ACC112 (cell line): ENCODE measurements around the gene SMIM45.

Source experiments
- H2AFZ ChIP-seq: fragments of 200-600 bp; sonication (generic); one replicate; pipeline ENCODE4 v1.6.0; 2017; ENCODE audit warnings: antibody characterized with exemption, low read length; ENCODE audit not compliant: unreplicated experiment
- H3K27ac ChIP-seq: fragments of 200-600 bp; sonication (generic); 2 replicates; pipeline ENCODE4 v1.5.1; 2014; ENCODE audit warnings: low read depth, mild to moderate bottlenecking, antibody characterized with exemption, low read length, moderate library complexity
- H3K27me3 ChIP-seq: fragments of 200-600 bp; sonication (generic); 2 replicates; pipeline ENCODE4 v1.6.1; 2014; ENCODE audit warnings: mild to moderate bottlenecking, antibody characterized with exemption, low read length, moderate library complexity, mixed read lengths; ENCODE audit not compliant: insufficient read depth
- H3K36me3 ChIP-seq: fragments of 200-600 bp; sonication (generic); 2 replicates; pipeline ENCODE4 v1.6.1; 2016; ENCODE audit warnings: mild to moderate bottlenecking, antibody characterized with exemption, low read length, moderate library complexity, mixed read lengths; ENCODE audit not compliant: insufficient read depth
- H3K4me1 ChIP-seq: fragments of 200-600 bp; sonication (generic); one replicate; pipeline ENCODE4 v1.6.1; 2016; ENCODE audit warnings: low read length, mixed read lengths; ENCODE audit not compliant: insufficient read depth, unreplicated experiment, control insufficient read depth
- H3K4me3 ChIP-seq: fragments of 200-600 bp; sonication (generic); 2 replicates; pipeline ENCODE4 v1.5.1; 2014; ENCODE audit warnings: mild to moderate bottlenecking, low read depth, low read length
- H3K79me2 ChIP-seq: fragments of 200-600 bp; sonication (generic); one replicate; pipeline ENCODE4 v1.6.0; 2016; ENCODE audit warnings: low read length; ENCODE audit not compliant: control insufficient read depth, unreplicated experiment, insufficient read depth

The SMIM45 gene

DNA sequence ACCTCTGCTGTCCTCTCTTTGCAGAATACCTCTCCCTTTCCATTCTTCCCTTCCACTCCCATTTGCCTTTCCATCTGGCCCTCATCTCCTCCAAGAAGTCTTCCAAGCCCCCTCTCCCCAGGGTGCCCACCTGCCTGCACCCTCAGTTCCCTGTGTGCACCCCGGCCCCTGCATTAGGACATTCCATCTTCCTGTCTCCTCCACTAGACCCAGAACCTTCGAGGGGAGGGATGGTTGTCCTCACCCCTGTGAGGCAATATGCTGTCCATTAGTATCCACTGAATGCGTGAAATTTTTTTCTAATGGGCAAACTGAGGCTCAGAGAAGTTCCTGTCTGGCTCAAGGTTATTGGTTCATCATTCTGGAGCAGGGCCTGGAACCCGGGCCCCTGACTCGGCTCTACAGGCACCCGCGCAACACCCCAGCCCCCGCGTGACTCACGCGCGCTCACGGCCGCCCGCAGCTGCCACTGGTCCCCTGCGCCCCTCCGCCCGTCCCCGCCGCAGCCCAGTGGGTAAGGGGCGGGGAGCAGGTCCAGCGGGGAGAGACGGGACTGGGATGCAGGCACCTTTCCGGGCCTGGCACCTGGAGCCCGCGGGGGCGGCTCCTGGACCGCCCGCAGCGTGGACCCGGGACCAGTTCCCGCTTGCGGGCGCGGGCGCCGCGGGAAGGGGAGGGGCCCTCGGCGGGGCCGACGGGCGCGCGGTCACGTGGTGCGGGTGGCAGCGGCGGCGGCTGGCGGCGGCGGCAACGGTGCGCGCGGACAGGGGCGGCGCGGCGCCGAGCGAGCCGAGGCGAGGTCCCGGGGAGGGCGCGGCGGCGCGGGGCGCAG, 24.3 kb downstream of the SMIM45 start:
- Histone ChIP-seq H2AFZ (peak overlapping the region; percentile 50), H3K36me3 (no peaks in the 10 kb centered on the region), H3K27me3 (peaks cover 38% of the 10 kb centered on the region), H3K4me3 (peak overlapping the region; percentile 68), H3K4me1 (no peaks in the 10 kb centered on the region), H3K79me2 (no peaks in the 10 kb centered on the region), H3K27ac (no peak overlapping the region)

DNA sequence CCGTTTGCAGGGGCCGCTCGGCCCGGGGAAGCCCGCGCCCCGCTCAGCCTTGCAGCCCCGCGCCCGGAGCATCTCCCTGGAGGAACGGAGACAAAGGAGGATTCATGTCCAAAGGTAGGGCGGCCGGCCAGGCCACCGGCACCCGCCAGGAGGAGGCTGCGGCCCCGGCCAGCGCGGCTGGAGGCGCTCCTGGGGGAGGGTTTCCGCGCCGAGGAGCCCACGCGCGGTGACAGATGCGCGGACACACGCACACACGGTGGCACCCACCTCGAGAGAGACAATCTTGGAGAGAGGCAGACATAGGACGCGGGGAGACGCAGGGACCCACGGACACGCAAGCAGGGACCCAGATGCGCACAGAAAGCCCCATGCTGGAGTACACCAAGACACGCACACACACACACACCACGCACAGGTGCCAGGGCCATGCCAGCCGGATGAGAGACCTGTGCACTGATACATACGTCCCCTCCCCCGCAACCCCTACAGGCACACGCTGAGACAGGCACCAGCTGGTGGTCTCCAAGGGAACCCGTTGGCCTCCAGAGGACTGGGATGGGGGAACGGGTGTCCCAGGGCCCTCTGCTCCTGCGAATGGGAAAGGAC, 25.1 kb downstream of the SMIM45 start:
- Histone ChIP-seq H2AFZ (no peak overlapping the region), H3K27me3 (peaks cover 38% of the 10 kb centered on the region), H3K79me2 (no peaks in the 10 kb centered on the region), H3K4me1 (no peaks in the 10 kb centered on the region), H3K36me3 (no peaks in the 10 kb centered on the region), H3K27ac (no peak overlapping the region), H3K4me3 (peak overlapping the region; percentile 53; the same call in 1 of the 2 replicates)

DNA sequence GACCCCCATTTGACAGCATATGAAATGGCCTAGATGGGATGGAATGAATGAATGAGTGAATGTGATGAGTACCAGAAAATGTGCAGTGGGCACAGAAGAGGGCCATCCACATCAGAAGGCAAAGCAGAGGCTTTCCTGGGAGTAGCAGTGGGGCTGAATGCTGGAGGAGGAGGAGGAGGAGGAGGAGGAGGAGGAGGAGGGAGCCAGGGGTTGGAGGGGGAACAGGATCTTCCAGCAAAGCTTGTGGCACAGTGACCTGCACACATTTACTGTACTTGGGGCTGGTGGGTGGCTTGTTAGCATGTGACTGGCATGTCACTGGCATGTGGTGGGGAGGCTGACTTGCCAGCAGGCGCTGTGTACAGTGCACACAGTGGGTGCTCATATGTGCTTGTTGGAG, 26.8 kb downstream of the SMIM45 start:
- no peaks in the 10 kb centered on the region for H3K79me2 ChIP-seq
- H3K4me3 ChIP-seq = no peak overlapping the region
- no peak overlapping the region for H3K27ac ChIP-seq
- no peak overlapping the region for H2AFZ ChIP-seq
- H3K27me3 ChIP-seq = peaks cover 33% of the 10 kb centered on the region
- H3K36me3 ChIP-seq = no peaks in the 10 kb centered on the region
- peaks cover 5% of the 10 kb centered on the region for H3K4me1 ChIP-seq

DNA sequence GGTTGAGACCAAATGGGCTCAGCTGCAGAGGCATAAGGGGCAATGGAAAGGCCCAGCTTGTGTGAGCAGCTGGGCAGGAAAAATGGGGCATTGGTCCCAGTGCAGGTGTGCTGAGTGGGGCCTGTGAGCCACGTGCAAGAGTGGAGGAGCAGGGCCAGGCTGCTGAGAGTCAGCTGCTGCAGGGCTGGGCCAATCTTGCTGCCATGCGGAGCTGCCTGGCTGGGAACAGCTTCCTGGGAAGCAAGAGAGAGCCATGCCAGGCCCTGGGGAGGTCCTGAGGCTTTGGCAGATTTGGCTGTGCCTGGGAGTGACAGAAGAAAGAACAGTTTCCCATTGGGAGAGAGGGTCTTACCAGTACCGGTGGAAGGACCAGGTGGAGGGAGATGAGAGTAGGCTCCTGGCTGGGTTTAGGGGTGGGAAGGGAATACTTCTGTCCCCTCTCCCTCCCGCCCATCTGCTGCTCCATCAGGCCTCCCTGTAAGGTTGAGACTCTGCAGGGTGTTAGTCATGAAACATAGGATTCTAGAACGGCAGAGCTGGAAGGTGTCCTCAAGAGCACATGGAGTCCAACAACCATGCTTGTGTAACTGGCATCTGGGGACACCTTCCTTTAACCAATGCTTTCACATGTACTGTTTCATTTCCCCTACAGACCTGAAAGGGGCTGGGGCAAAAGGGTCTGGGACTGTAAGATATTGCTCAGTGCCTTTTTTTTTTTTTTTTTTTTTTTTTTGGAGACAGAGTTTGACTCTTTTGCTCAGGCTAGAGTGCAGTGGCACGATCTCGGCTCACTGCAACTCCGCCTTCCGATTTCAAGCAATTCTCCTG, 27.7 kb downstream of the SMIM45 start:
- Histone ChIP-seq H2AFZ (no peak overlapping the region), H3K27ac (no peak overlapping the region), H3K36me3 (no peaks in the 10 kb centered on the region), H3K79me2 (no peaks in the 10 kb centered on the region), H3K27me3 (peaks cover 33% of the 10 kb centered on the region), H3K4me3 (no peak overlapping the region), H3K4me1 (peaks cover 7% of the 10 kb centered on the region)

DNA sequence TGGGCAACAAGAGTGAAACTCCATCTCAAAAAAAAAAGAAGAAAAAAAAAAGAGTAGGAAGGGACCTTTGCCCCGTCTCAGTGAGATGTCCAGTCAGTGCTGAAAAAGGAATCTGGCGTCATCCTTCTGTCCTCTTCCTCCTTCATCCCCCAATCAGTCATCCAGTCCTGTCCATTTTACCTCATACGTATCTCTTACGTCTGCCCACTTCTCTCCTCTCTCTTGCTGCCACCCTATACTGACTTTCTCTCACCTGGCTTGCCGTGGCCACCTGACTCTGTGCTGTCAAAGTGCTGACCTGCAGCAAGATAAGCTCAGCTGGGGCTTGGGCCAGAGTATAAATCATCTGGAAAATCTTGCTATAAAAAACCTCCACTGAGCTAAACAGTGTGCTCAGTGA, 30.9 kb downstream of the SMIM45 start:
- Histone ChIP-seq H3K79me2 (no peaks in the 10 kb centered on the region), H2AFZ (no peak overlapping the region), H3K4me1 (peaks cover 7% of the 10 kb centered on the region), H3K27me3 (peaks cover 5% of the 10 kb centered on the region; the same call in 1 of the 2 replicates), H3K36me3 (no peaks in the 10 kb centered on the region), H3K27ac (no peak overlapping the region), H3K4me3 (no peak overlapping the region)

DNA sequence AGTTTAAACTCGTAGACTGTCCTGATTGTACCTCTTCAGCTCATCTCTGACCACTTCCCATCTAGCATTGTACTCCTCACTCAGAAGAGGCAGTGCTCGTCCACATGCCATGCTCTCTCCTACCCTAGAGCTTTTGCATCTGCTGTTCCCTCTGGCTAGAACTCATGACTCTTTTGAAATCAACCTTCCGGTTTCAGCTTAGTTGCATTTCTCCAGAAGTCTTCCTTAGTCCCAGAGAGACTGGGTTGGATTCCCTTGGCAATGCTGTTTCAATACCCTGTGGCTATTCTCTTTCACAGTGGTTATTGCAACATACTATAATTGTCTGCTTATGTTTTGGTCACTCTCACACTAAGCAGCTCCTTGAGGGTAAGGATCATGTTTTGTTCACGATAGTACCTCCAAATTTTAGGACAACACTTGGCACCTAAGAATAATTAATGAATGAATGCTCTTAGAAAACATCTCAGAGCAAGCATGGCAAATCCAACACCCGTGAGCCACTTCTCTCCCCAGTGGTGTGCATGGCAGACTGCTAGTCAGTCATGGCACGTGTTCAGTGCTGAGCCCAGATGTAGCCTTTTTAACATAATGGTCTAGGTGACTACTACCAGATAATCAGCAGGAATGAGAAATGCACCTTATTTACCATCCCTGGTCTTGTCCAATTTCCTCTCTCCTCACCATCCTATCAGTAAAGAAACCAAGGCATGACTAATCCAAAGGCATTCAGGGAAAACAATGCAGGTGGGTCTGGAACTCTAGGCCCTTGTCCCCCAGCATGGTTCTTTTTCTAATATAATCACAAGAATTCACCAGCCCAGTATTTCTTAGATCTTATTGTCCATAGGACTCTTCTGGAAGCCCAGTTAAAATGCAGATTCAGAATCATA, 31.8 kb downstream of the SMIM45 start:
- Histone ChIP-seq H2AFZ (no peak overlapping the region), H3K79me2 (no peaks in the 10 kb centered on the region), H3K27ac (no peak overlapping the region), H3K4me3 (no peak overlapping the region), H3K27me3 (no peaks in the 10 kb centered on the region), H3K4me1 (peaks cover 7% of the 10 kb centered on the region), H3K36me3 (no peaks in the 10 kb centered on the region)

DNA sequence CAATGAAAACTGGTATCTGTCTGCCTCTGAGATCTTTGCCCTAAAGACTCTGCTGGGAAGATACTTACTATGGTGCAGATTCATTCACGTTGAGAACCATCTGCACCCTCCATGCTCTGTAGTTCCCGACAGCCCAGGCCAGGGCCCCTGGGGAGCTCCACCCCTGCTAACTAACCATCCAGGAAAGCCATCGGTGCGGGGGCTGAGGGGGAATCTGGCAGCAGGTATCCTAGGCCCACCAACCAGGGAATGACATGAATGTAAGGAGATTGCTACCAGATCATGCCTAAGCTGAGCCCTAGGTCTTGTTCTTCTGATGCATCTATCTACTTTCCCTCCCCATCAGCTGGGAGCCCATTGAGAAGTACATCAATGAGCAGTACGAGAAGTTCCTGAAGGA, 35.3 kb downstream of the SMIM45 start:
- H3K4me3 ChIP-seq = no peak overlapping the region
- no peak overlapping the region for H3K27ac ChIP-seq
- no peak overlapping the region for H2AFZ ChIP-seq
- no peaks in the 10 kb centered on the region for H3K79me2 ChIP-seq
- no peaks in the 10 kb centered on the region for H3K27me3 ChIP-seq
- H3K4me1 ChIP-seq = peaks cover 7% of the 10 kb centered on the region
- H3K36me3 ChIP-seq = no peaks in the 10 kb centered on the region

DNA sequence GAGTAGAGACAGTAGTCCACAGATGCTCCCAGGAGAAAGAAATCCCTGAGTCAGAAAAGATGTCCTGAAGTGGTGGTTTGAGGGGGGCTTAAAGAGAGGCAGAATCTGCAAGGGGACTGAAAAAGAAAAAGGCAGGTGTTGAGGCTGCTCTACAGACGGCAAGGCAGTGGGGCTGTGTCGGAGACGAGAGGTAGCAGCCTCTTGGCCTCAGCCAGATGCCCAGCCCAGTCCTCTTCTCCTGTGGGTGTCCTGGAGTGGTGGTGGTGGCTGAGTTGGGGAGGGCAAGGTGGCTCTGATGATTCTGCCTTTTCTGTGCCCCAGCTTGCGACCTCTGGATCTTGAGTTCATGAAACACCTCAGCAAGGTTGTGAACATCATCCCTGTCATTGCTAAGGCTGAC, 37.3 kb downstream of the SMIM45 start:
- no peaks in the 10 kb centered on the region for H3K27me3 ChIP-seq
- no peak overlapping the region for H3K27ac ChIP-seq
- no peaks in the 10 kb centered on the region for H3K36me3 ChIP-seq
- H2AFZ ChIP-seq = no peak overlapping the region
- no peak overlapping the region for H3K4me3 ChIP-seq
- H3K79me2 ChIP-seq = no peaks in the 10 kb centered on the region
- no peaks in the 10 kb centered on the region for H3K4me1 ChIP-seq

DNA sequence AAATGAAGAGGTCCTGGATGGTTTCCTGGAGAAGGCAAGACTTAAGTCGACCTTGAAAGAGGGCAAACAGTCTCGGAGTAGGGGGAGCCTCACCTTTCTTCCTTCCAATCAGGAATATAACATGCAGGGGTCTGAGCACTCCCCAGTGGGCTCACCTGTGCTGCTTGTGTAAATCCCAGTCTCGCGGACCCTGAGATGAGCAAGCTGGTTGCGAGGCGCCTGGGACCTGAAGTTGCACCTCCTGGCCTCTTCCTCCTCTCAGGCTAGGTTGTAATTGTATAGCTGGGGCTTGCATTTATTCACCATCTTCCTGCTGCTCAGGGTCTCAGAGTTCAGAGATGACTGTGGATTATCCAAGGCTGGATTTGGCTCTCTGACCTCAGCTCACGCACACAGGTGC, 39.2 kb downstream of the SMIM45 start:
- Histone ChIP-seq H3K4me3 (no peak overlapping the region), H3K4me1 (no peaks in the 10 kb centered on the region), H3K27me3 (no peaks in the 10 kb centered on the region), H3K79me2 (no peaks in the 10 kb centered on the region), H3K27ac (no peak overlapping the region), H2AFZ (no peak overlapping the region), H3K36me3 (no peaks in the 10 kb centered on the region)

DNA sequence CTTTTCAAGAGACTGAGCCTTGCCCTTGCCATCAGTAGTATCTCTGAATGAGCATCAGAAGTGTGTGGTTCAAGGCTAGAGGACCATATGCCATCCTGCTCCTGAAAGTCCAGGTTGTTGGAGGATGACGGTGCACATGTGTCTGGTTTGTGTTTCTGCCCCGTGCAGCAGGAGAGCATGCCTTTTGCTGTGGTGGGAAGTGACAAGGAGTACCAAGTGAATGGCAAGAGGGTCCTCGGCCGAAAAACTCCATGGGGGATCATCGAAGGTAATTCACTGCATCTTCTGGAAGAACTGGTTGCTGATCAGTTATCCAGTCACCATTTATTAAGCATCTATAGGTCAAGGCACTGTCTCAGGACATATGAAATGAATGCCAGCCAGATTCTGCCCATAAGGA, 40.5 kb downstream of the SMIM45 start:
- no peaks in the 10 kb centered on the region for H3K79me2 ChIP-seq
- H3K4me3 ChIP-seq = no peak overlapping the region
- no peaks in the 10 kb centered on the region for H3K4me1 ChIP-seq
- no peak overlapping the region for H2AFZ ChIP-seq
- H3K27me3 ChIP-seq = no peaks in the 10 kb centered on the region
- no peaks in the 10 kb centered on the region for H3K36me3 ChIP-seq
- no peak overlapping the region for H3K27ac ChIP-seq
